Neural progenitor cell (in vitro differentiated cells): ENCODE data around the gene KDELR1.

Experiments
- CTCF ChIP-seq: fragments of 200-600 bp; sonication (generic); IDR thresholded peaks from 2 replicates; pipeline ENCODE4 v1.5.1; 2017; ENCODE audit warnings: antibody characterized with exemption, mild to moderate bottlenecking
- EZH2 ChIP-seq: fragments of 200-600 bp; sonication (generic); IDR thresholded peaks from 2 replicates; pipeline ENCODE4 v1.6.1; 2017; ENCODE audit warnings: antibody characterized with exemption, mild to moderate bottlenecking, moderate library complexity

DNA sequence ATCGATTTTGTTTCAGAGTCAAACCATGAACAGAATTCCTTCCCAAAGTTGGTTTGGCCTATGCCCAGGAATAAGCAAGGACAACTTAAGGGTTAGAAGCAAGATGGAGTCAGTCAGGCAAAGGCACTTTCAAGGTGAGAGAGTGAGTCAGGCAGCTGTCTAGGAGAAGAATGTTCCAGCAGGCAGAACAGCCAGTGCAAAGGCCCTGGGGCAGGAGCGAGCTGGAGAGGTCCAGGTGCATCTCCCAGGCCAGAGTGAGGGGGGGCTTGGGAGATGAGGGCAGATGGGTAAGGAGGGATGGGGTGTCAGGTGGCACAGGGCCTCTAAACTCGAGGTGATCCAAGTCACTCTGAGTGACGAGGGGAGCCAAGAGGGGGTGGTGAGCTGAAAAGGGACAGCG is 45.2 kb upstream of the KDELR1 start:
- TF ChIP-seq CTCF (no peak), EZH2 (no peak)
